ENCODE data around the gene SNX32.

SNX32 gene

GRCh38 chr11:65809496-65809895 is 24.3 kb upstream of the SNX32 start:
- TF ChIP-seq GATA3 (IDR thresholded peaks at IDR 0.05; ENCODE audit: low read depth, low read length) (no peak), GATA2 (IDR thresholded peaks at IDR 0.05; ENCODE audit: low read depth, low read length) (no peak)

GRCh38 chr11:65810046-65810868 is 23.5 kb upstream of the SNX32 start:
- TF ChIP-seq GATA3 (IDR thresholded peaks at IDR 0.05; ENCODE audit: low read depth, low read length) (no peak), GATA2 (IDR thresholded peaks at IDR 0.05; ENCODE audit: low read depth, low read length) (no peak)

GRCh38 chr11:65811764-65812475 is 21.8 kb upstream of the SNX32 start:
- no peak for TF ChIP-seq GATA2 (IDR thresholded peaks at IDR 0.05; ENCODE audit: low read depth, low read length)
- no peak for TF ChIP-seq GATA3 (IDR thresholded peaks at IDR 0.05; ENCODE audit: low read depth, low read length)

DNA sequence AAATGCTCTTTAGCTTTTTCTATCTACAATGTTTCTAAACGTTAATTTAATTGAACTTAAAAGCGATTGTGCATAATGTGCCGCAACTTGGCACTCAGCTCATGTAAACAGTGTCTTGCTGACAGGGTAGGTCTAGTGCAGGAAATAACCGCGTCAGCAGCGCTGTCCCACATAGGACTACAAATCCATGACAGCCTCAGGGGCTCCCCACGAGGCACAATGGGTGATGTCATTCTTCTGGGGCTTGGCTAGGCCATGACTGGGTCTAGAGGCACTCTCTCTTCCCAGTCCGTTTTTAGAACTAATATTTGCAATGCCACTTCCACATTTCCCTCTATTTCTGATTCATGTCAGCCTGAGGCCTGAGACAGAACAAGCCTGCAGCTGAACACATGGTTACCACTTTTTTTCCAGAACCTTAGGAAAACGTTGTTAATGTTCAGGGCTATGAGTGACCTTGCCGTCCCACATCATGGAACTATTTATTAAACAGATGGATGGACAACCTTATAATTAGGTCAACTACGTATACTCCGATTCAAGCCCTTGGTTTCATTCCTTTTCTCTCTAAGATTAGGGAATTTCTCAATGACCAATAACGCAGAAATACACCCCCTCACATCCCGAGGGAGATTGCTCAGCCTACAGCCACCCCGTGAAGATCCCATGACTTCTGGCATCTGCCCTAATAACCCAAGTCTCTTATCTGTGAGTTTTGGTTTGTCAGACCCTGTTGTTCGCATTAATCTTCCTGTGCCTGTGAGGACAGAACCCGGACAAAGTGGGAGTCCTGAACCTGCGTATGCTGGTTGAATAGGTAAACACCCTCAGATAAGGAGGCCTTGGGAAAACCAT is 19.4 kb upstream of the SNX32 start:
- TF ChIP-seq GATA3 (IDR thresholded peaks at IDR 0.05; ENCODE audit: low read depth, low read length) (no peak), GATA2 (IDR thresholded peaks at IDR 0.05; ENCODE audit: low read depth, low read length) (no peak)

GRCh38 chr11:65814986-65815565 is 18.7 kb upstream of the SNX32 start:
- TF ChIP-seq GATA3 (IDR thresholded peaks at IDR 0.05; ENCODE audit: low read depth, low read length) (no peak), GATA2 (IDR thresholded peaks at IDR 0.05; ENCODE audit: low read depth, low read length) (no peak)

DNA sequence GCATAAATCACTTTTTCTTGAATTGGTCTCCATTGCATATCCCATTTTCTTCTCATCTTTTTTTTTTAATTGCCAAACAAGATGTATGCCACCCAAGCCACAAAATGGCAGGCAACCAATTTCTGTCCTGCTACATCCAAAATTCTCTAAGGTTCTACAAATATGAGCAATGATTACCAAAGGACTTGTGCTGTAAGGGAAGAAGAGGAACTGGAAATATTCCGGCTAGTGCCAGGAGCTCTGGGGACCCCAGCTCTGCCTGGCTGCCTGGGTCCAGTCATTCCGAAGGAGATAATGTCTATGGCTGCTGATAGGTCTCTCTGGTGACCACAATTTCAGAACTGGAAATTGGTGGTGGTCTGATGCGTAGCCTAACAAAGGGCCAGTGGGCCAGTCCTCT is 17.1 kb upstream of the SNX32 start:
- TF ChIP-seq GATA3 (IDR thresholded peaks at IDR 0.05; ENCODE audit: low read depth, low read length) (no peak), GATA2 (IDR thresholded peaks at IDR 0.05; ENCODE audit: low read depth, low read length) (no peak)

GRCh38 chr11:65817312-65817834 is 16.4 kb upstream of the SNX32 start:
- TF ChIP-seq GATA2 (IDR thresholded peaks at IDR 0.05; ENCODE audit: low read depth, low read length): no peak

DNA sequence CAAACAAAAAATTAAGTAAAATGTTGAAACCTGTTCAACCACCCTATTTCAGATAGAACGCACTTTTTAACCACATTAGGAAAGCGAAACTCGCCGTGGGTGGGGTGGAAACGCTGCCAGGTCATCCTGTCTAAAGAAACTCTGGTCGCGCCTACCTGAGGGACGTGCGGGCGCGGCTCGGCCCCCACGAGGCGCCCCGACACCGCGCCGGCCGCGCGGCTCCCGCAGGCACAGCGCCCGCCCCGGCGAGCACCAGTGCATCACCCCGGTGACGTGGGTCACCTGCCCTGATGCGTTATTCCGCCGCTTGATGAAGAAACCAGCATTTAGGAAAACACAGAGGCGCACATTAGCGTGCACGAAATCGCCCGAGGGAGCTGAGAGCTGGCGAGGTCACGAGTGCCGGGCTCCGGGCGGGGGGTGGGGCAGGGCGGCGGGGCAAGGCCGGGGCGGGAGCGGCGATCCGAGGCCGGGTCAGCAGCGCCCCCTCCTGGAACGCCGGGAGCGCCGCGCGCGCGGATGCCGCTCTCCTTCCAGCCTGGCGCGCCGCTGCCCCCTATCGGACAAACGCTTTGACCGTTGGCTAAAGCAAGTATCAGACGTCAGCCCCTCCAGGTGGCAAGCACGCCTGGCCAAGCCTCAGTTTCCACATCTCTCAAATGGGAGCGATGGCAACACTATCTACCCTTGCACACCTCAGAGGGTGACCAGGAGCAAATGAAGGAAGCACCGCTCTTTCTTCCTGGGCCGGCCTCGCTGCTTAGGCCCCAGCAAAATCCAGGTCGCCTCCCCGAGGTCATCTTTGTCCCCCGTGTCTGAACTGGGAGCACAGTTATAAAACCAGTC is 15.7 kb upstream of the SNX32 start:
- no peak for TF ChIP-seq GATA3 (IDR thresholded peaks at IDR 0.05; ENCODE audit: low read depth, low read length)
- TF ChIP-seq GATA2 (IDR thresholded peaks at IDR 0.05; ENCODE audit: low read depth, low read length): no peak

DNA sequence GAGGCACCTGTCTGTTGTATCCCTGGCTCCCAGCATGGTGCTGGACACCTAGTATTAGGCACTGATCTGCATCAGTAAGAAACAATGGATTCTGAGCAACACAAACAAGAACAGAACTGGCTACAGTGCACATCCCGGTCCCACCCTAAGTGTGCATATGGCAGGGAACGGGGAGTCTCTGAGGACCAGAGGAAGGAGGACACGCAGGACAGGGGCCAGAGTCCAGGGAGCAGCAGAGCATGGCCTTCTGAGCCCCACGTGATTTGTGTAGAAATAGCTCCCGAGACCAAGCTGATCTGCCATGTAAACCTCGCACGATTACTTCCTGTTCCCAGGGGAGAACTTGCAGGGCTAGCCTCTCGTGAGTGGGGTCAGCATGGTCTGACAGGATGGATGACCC is 12.7 kb upstream of the SNX32 start:
- TF ChIP-seq GATA3 (IDR thresholded peaks at IDR 0.05; ENCODE audit: low read depth, low read length): no peak
- TF ChIP-seq GATA2 (IDR thresholded peaks at IDR 0.05; ENCODE audit: low read depth, low read length): no peak

DNA sequence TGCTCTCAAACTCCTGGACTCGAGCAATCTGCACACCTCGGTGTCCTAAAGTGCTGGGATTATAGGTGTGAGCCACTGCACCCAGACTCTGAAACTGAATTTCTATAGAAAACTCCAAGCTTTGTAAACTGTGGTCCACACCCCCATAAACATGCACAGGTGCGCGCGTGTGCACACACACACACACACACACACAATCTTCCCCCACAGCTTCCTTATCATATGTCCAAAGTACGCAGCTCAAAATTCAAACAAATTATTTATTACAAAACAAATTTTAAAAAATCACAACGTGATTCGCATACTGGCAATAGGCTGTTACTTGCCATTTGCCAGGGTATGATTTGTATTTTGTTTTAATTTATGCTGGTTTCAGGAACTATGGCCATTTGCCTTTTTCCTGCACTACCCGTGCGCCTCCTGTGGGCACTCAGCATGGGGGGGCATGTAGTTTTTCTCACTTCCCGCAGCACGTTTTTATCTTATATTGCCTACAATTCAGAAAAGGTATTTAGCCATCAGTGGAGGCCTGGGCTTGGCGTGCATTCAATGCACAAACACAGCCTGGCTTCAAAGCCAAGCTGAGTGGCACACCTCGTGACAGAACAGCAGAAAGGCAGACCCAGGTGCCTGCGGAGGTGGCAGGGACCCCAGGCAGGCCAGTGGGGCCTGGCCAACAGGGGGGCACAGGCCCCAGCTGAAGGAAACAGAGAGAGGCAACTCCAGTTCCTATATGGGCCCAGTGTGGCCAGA is 10.8 kb upstream of the SNX32 start:
- TF ChIP-seq GATA2 (IDR thresholded peaks at IDR 0.05; ENCODE audit: low read depth, low read length) (no peak), GATA3 (IDR thresholded peaks at IDR 0.05; ENCODE audit: low read depth, low read length) (no peak)

- TF ChIP-seq GATA2 (IDR thresholded peaks at IDR 0.05; ENCODE audit: low read depth, low read length) (no peak), GATA3 (IDR thresholded peaks at IDR 0.05; ENCODE audit: low read depth, low read length) (no peak)
Observed at GRCh38 chr11:65826984-65827735, 6.6 kb upstream of the SNX32 start.

DNA sequence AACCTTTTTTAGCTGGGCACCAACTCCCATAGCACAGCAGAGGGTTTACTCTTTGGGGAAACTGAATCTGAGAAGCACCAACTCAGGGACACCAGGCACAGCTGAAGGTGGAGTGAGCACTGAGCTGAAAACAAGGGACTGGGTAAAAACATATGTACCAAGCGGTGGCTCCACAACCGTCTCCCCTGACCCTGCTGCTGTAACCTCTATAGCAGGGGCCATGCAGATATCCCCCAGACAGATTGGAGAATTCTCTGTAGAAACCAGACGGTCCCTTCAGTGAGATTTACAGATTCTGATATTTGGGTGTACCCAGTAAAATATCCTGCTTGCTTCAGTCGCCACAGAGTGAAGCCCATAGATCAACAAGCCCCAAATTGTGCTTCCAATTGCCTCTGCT is 4.3 kb upstream of the SNX32 start:
- no peak for TF ChIP-seq GATA2 (IDR thresholded peaks at IDR 0.05; ENCODE audit: low read depth, low read length)
- no peak for TF ChIP-seq GATA3 (IDR thresholded peaks at IDR 0.05; ENCODE audit: low read depth, low read length)
